Kidney (tissue), 14 donors: ENCODE measurements around the gene LHFPL3. TPM values are rescaled to one million over a fixed set of nuclear protein-coding genes. Genes with fewer than 3 reads are reported as not detected.
A peak's percentile ranks its signal among the peaks of the same experiment; 100 is the strongest.

ENCODE experiments used
- DNase-seq, 5 donors: peaks; one replicate each; pipeline ENCODE4 v3.0.0-alpha.2; 2013 to 2020
- FAIRE-seq: peaks from 2 replicates; lab custom pipeline; 2012; peaks lifted over from hg19 to GRCh38; lab: Jason Lieb, UNC
- H3K27ac ChIP-seq, 2 donors: one replicate each; pipeline ENCODE4 v1.7.0; 2013; ENCODE audit warnings: low read depth in 2 of 2, low read length in 2 of 2, inconsistent platforms in 1 of 2
- H3K27me3 ChIP-seq: one replicate; pipeline ENCODE4 v1.7.1; 2013; ENCODE audit warnings: low read length, inconsistent platforms; ENCODE audit not compliant: control insufficient read depth, insufficient read depth
- H3K36me3 ChIP-seq, 3 donors: one replicate each; pipeline versions ENCODE4 v1.7.0 to v1.7.1; 2013; ENCODE audit warnings: low read length in 3 of 3, control low read depth in 1 of 3, inconsistent platforms in 1 of 3; ENCODE audit not compliant: insufficient read depth in 3 of 3, control insufficient read depth in 2 of 3
- H3K4me1 ChIP-seq, 3 donors: one replicate each; pipeline versions ENCODE4 v1.7.0 to v1.7.1; 2013; ENCODE audit warnings: low read length in 3 of 3, inconsistent platforms in 1 of 3, low read depth in 1 of 3; ENCODE audit not compliant: control insufficient read depth in 2 of 3, insufficient read depth in 2 of 3
- H3K4me3 ChIP-seq, 3 donors: one replicate each; pipeline versions ENCODE4 v1.7.0 to v1.8.1; 2013; ENCODE audit warnings: low read length in 3 of 3, control low read depth in 1 of 3, inconsistent platforms in 1 of 3
- H3K9ac ChIP-seq, 3 donors: one replicate each; pipeline versions ENCODE4 v1.7.0 to v1.7.1; 2013; ENCODE audit warnings: low read length in 3 of 3, control low read depth in 1 of 3, inconsistent platforms in 1 of 3
- H3K9me3 ChIP-seq, 3 donors: one replicate each; pipeline versions ENCODE4 v1.7.0 to v1.7.1; 2013; ENCODE audit warnings: low read length in 3 of 3, control low read depth in 1 of 3, inconsistent platforms in 1 of 3; ENCODE audit not compliant: control insufficient read depth in 2 of 3, insufficient read depth in 1 of 3
- CTCF ChIP-seq: IDR thresholded peaks from 3 replicates; pipeline ENCODE4 v1.5.1; 2012; ENCODE audit warnings: mild to moderate bottlenecking, moderate library complexity, borderline replicate concordance; ENCODE audit not compliant: insufficient read depth; ENCODE audit errors: extremely low read depth
- intact Hi-C: fragments of 100-400 bp; cut with DNase I; formaldehyde crosslinking; loops from one replicate; pipeline ENCODE4 v1.11.1; 2022
- polyA plus RNA-seq: library from polyadenylated mRNA; stranded (reverse); fragments of 350-450 nt; fragmentation: Illumina TruSeq; extraction: RNeasy Lipid Tissue Mini Kit (QIAGEN cat#74804); gene quantifications from one replicate; pipeline ENCODE4 v1.2.3, GENCODE V29; 2014; ENCODE audit warnings: low read depth, low replicate concordance; ENCODE audit not compliant: insufficient read depth
- total RNA-seq: library from RNA; stranded (reverse); fragmentation: NEBNext Ultra II Directional; extraction: Animal tissue kit (Norgen Biotek cat#: 25700); gene quantifications from one replicate; pipeline ENCODE4 v1.2.1, GENCODE V29; 2021
- donor health status: control.
- donor health status: control.
- donor health status: control.
- donor health status: control.
- donor health status: control.
- donor health status: DM: yes; HTN: yes; CAD: no.
- donor health status: Normal renal cell carcinoma (clear cell type).

LHFPL3 gene
- total and polyA plus RNA-seq, 2 donors from 2014 or later: not detected

GRCh38 chr7:104883718-104884452 is 555.5 kb downstream of the LHFPL3 start:
- H3K9ac ChIP-seq: peak overlapping the region in 1 of 3 donors; percentile 51
- peak; percentile 87 for TF ChIP-seq CTCF
- H3K4me3 ChIP-seq: peak overlapping the region in 2 of 3 donors; percentile 31 to 51
- peaks cover 0 to 19% (median 6%) of the 10 kb centered on the region in 3 donors for H3K4me1 ChIP-seq
- DNase-seq (peak; percentile 87 to 91 (median 88)), FAIRE-seq (no peak)
- peaks cover 0 to 20% (median 0%) of the 10 kb centered on the region in 3 donors for H3K36me3 ChIP-seq
- no peaks in the 10 kb centered on the region for H3K9me3 ChIP-seq
- H3K27me3 ChIP-seq: no peaks in the 10 kb centered on the region
- H3K27ac ChIP-seq: peak overlapping the region; percentile 57 to 86
- intact Hi-C loops: no loop called here

- FAIRE-seq (no peak), DNase-seq (no peak)
- Histone ChIP-seq H3K9me3 (no peaks in the 10 kb centered on the region), H3K4me3 (no peak overlapping the region), H3K27ac (no peak overlapping the region), H3K36me3 (peaks cover 0 to 35% (median 5%) of the 10 kb centered on the region in 3 donors), H3K9ac (no peak overlapping the region), H3K4me1 (peaks cover 0 to 19% (median 6%) of the 10 kb centered on the region in 3 donors), H3K27me3 (no peaks in the 10 kb centered on the region)
- TF ChIP-seq CTCF: no peak
- intact Hi-C loops: no loop called here
Measured at GRCh38 chr7:104886651-104887050, 558.2 kb downstream of the LHFPL3 start.

GRCh38 chr7:104890216-104890615 is 561.8 kb downstream of the LHFPL3 start:
- no peak for TF ChIP-seq CTCF
- no peak for FAIRE-seq
- DNase-seq: no peak
- intact Hi-C loops: no loop called here
- H3K4me1 ChIP-seq: no peaks in the 10 kb centered on the region
- no peaks in the 10 kb centered on the region for H3K9me3 ChIP-seq
- no peak overlapping the region for H3K4me3 ChIP-seq
- no peaks in the 10 kb centered on the region for H3K27me3 ChIP-seq
- no peak overlapping the region for H3K9ac ChIP-seq
- H3K36me3 ChIP-seq: peaks cover 0 to 41% (median 5%) of the 10 kb centered on the region in 3 donors
- no peak overlapping the region for H3K27ac ChIP-seq
